OCI-M1 (cell line): Measurements from ENCODE around the gene CCDC197.

Experiments
- DNase-seq: peaks from one replicate; lab custom pipeline; 2025; lab: John Stamatoyannopoulos, UW

Gene CCDC197

GRCh38 chr14:93961620-93962019 lies 35.5 kb upstream of the CCDC197 start:
- no peak for DNase-seq

DNA sequence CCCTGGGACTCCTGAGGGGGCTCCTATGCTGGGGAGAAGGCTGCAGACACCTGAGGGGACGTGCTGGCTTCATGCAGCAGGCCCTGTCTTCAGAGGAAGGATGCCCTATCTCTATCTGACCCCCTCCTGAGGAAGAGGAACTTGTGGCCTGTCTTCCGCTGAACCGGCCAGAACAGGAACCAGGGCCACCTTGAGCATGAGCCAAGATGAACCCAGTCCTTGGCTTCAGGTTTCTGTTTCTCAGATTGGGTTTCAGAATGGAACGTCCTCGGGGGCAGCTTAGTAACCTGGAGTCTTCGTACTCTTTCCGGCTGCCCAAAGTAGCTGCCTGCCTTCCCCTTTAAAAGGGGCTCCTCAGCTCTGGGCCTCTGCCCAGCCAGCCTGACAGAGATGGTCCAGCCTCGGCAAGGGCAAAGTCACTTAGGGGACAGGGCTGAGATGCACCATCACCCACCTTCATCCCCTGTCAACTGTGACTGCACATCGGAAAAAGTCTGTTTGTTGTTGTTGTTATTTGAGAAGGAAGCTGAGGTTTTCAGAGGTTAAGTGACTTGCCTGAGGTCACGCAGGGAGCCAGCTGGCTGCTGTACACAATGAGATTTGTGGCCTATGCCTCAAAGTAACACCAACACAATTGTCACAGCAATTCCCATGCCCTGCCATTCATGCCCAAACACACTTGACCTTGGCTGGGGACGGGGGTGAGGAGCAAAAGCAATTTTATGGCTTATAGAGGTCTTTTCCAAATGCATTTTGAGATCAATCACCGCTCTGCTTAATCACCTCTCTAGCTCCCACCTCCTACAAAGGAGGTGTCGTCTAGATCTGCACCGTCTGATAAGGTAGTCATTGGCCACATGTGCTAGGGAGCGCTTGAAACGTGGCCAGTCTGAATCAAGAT lies 34.1 kb upstream of the CCDC197 start:
- DNase-seq, result peak; percentile 54

DNA sequence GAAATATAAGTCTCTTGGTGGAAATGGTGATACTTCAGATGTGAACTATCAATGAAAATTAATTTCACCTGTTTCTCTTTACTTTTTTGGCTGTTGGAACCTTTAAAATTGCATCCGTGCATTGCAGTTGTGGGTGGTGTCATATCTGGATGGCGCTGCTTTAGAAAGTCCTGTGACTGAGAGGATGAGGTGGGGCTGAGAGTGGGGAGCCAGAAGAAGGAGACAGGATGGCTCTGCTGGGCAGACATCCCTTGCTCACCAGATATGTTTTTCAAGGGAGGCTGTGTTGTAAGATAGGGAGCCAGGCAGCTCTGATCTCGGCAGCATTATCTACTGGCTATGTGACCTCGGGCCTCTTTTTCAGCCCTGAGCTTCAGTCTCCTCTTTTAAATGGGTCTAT lies 33.4 kb upstream of the CCDC197 start:
- DNase-seq, result no peak

DNA sequence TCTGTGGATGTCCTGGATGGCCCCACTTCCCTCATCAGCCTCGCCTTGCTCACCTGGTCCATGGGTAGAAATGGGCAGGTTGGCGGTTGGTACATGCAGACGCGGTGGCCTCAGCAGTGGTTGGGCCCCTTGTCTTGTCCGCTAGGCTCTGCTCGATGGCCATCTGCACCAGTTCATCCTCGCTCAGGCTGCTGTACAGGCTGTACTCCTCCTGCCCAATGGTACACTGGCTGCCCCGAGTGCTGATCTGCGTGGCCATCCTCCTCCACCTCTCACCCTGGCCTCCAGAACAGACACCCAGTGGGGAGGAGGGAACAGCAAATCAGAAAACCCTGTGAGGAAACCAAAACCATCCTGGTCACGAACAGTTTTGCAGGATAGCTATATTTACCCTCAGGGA lies 32.8 kb upstream of the CCDC197 start:
- no peak for DNase-seq

DNA sequence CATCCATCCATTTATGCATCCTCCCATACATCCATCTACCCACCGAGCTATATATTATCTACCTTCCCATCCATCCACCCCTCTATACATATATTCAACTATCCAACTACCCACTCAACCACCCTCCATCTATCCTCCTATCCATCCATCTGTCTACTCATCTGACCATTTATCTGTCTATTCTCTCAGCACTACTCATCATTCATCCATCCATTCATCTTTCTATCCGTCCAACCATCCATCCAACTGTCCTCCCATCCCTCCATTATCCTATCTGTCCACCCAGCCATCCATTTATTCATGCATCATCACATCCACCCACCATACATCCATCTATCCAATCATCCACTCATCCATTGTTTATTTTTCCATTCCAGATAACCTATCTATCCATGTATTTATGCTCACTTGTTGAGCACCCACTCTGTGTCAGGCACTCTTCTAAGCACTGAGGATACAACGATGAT lies 32.2 kb upstream of the CCDC197 start:
- no peak for DNase-seq

DNA sequence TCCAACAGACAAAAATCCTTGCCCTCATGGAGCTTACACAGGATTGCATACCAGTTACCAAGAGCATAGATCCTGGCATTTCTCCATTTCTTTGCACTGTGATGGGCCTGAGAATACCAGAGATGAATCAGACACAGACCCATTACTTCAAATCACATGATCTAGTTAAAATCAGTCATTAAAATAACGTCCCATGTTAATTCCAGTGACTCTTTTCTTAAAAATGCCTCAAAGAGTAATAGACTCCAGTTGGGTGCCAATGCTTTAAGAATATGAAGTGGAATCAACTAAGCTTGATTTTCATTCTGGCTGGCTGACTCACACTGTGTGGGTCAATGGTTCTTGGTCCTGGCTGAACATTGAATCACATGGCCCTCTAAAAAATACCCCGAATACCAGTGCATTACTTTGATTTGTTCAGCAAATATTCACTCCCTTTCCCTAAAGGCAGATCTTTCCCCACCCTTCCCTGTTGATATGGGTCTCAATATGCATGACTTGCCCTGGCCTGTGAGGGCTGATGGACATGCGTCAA lies 31.7 kb upstream of the CCDC197 start:
- DNase-seq, result no peak

GRCh38 chr14:93965946-93966474 lies 31.1 kb upstream of the CCDC197 start:
- DNase-seq, result no peak

DNA sequence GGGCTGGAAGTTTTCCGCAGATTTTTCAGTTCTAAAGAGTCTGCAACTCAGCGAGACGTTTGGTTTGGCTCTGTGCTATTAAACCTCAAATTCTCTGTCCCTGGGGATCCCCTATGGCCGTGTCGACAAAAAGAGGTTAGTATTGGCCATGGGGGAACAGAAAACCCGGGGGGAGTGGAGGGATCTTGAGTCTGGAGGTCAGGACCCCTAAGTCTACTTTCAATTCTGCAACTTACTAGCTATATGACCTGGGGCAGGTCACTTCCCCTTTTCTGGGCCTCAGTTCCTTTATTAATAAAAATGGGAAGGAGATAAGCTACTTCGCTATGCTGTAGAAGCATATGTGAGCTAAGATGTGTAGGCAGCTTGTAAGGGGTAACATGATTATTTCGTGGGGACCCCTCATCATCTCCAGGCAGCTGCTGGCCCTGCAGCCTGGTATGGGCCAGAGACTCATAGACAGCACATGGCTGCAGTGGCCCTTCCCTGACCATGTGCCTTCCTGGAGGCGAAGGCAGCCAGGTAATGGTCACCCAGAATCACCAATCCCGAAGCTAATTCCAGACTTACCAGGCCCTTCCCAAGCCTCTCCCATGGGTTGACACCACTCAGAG lies 29.4 kb upstream of the CCDC197 start:
- DNase-seq, result peak; percentile 7

- DNase-seq, result no peak
Observed at GRCh38 chr14:93969082-93969828, 27.8 kb upstream of the CCDC197 start.

DNA sequence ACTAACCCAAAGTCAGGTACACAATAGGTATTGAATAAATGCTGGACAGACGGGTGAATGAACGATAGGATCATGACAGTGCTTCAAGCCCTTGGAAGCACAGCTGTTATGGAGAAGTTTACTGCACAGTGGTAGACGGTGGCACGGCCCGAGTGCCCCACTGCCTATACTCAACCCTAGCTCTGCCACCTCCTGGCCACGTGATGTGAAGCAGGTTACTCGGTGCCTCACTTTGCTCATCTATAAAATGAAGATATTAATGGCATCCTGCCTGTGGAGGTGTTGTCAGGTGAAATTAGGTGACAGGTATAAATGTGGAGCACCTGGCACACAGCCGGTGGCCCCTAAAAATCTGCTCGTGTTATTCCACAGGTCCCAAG lies 26.5 kb upstream of the CCDC197 start:
- DNase-seq, result peak; percentile 22

- DNase-seq, result peak; percentile 53
Observed at GRCh38 chr14:93970965-93971634, 26.0 kb upstream of the CCDC197 start.

DNA sequence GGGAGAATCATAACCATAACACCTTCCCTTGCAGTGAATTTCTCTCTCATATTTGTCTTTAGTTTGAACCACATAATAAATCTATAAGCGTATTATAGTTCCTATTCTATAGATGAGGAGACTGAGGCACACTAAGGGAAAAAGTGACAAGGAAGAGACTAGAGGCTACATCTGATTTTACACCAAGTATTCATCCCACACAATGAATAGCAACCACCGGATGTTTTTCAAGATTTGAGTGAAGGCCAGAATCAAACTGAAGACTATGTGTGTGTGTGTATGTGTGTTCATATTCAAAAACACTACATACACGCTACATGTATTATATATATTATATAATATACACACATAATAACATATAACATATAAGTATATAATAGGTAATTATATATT lies 25.5 kb upstream of the CCDC197 start:
- no peak for DNase-seq

GRCh38 chr14:93972618-93973205 lies 24.4 kb upstream of the CCDC197 start:
- no peak for DNase-seq

DNA sequence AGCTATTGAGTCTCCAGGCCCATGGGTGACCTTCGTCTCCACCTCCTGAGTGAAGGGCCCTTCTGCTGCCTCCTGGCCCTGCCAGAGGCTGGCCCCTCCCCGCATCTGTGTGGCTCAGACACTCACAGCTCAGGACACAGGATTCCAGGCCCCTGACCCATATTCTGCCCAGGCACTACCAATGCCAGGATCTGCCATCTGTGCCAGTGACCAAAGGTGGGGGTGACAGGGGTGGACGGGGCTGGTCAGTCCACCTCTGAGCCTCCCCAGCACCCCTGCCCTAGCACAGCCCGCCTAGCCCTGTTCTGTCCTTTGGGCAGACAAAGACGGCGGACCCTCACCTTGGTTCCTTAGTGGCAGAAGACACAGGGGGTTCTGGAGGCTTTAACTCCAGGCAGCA lies 23.5 kb upstream of the CCDC197 start:
- DNase-seq, result no peak

- no peak for DNase-seq
Observed at GRCh38 chr14:93974299-93974698, 22.8 kb upstream of the CCDC197 start.

GRCh38 chr14:93974833-93975232 lies 22.3 kb upstream of the CCDC197 start:
- DNase-seq, result no peak

DNA sequence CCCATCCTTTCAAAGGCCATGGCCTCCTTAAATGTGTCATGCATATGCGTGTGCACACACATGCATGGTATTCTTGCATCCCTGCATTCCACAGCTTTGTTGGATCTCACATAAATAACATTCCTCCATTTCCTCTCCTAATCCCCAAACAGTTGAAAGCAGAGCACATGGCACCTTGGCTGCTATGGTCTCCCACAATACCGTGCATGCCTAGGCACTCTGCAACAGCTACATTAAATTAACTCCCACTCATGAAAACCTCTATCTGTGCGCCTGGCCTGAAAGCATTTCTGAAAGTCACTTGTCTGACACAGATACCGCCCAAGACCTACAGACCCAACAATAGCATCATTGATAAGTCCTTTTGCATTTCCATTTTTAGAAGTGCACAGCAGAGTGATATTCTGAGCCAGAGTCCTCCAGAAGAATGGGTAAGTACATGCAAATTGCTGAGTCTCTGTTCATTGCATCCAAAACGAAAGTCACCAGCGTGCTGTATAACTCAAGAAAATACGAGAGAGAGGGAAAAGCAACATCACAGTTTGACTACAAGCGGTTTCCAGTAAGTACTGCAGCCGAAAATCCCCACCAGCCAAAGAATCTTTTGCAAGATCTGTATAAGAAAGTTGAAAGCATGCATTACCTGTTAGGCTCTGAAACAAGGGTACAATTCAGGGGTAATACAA lies 21.2 kb upstream of the CCDC197 start:
- DNase-seq, result peak; percentile 1

DNA sequence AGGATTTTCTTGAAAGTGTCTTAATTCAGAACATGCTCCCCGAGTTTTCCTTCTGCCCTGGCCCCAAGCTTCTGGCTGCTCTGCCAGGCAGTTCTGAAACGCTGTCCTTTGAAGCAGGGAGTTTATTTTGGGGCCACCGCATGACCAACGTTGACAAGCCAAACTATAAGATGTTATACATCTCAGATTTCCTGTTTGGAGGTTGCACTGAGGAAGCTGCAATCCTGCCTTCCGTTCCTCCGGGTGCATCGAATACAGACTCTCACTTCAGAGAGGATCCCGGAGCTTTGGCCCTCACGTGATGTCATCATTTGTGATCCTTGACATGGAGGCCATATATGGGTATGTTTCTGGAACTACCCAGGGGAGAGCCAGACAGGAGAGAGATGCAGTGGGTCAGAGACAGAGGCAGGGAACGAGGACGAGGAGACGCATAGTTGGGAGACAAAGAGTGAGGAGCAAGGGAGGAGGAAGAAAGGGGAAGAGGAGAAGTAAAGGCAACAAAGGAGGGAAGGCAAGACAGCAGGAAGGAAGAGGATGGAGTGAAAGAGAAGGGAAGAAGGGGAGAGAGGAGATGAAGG lies 20.5 kb upstream of the CCDC197 start, which contains the start of gene ASB2:
Gene ASB2, minus strand, starts transcription at position 94 of the 581 bp plus-strand sequence. CDS start 12,031 bp downstream, outside the sequence.
- no peak for DNase-seq

- DNase-seq, result no peak
Observed at GRCh38 chr14:93977171-93977570, 19.9 kb upstream of the CCDC197 start.
